Trophoblast cell (in vitro differentiated cells and primary cell): ENCODE data around the gene DYRK1A.

Source experiments
- DNase-seq, 2 donors: peaks; one replicate each; pipeline ENCODE4 v3.0.0-alpha.2; 2016
- H2AFZ ChIP-seq: 2 replicates; pipeline ENCODE4 v1.6.1; 2013; ENCODE audit warnings: low read length, moderate library complexity, mild to moderate bottlenecking; ENCODE audit not compliant: insufficient read depth, poor library complexity
- H2AK5ac ChIP-seq: 2 replicates; pipeline ENCODE4 v1.6.1; 2013; ENCODE audit warnings: mild to moderate bottlenecking, low read length
- H2BK120ac ChIP-seq: 2 replicates; pipeline ENCODE4 v1.6.1; 2013; ENCODE audit warnings: low read length, mild to moderate bottlenecking, moderate library complexity; ENCODE audit not compliant: insufficient read depth, poor library complexity
- H2BK12ac ChIP-seq: 2 replicates; pipeline ENCODE4 v1.6.1; 2013; ENCODE audit warnings: mild to moderate bottlenecking, low read length, moderate library complexity
- H2BK5ac ChIP-seq: 2 replicates; pipeline ENCODE4 v1.6.1; 2013; ENCODE audit warnings: low read length, low read depth, moderate library complexity, mild to moderate bottlenecking; ENCODE audit not compliant: poor library complexity
- H3K14ac ChIP-seq: 2 replicates; pipeline ENCODE4 v1.6.1; 2013; ENCODE audit warnings: mild to moderate bottlenecking, low read length
- H3K18ac ChIP-seq: 2 replicates; pipeline ENCODE4 v1.6.1; 2013; ENCODE audit warnings: mild to moderate bottlenecking, low read length
- H3K23ac ChIP-seq: 2 replicates; pipeline ENCODE4 v1.6.1; 2013; ENCODE audit warnings: low read length
- H3K27ac ChIP-seq: 2 replicates; pipeline ENCODE4 v1.5.1; 2013; ENCODE audit warnings: low read depth, mild to moderate bottlenecking, inconsistent platforms, low read length, moderate library complexity
- H3K27me3 ChIP-seq: 2 replicates; pipeline ENCODE4 v1.6.1; 2013; ENCODE audit warnings: inconsistent platforms, mild to moderate bottlenecking, low read length, moderate library complexity; ENCODE audit not compliant: insufficient read depth
- H3K36me3 ChIP-seq, 2 experiments: 1 replicate in 1 of 2; 2 replicates in 1 of 2; pipeline ENCODE4 v1.6.1; 2013; ENCODE audit warnings: low read length in 2 of 2, mild to moderate bottlenecking in 2 of 2, moderate library complexity in 1 of 2; ENCODE audit not compliant: insufficient read depth in 2 of 2, control insufficient read depth in 1 of 2
- H3K4ac ChIP-seq: 2 replicates; pipeline ENCODE4 v1.6.1; 2013; ENCODE audit warnings: low read depth, mild to moderate bottlenecking, low read length, moderate library complexity
- H3K4me1 ChIP-seq, 2 experiments: 1 replicate in 1 of 2; 2 replicates in 1 of 2; pipeline ENCODE4 v1.6.1; 2013; ENCODE audit warnings: low read length in 2 of 2, mild to moderate bottlenecking in 2 of 2, moderate library complexity in 1 of 2; ENCODE audit not compliant: insufficient read depth in 2 of 2, control insufficient read depth in 1 of 2
- H3K4me2 ChIP-seq: 2 replicates; pipeline ENCODE4 v1.6.1; 2013; ENCODE audit warnings: inconsistent platforms, mild to moderate bottlenecking, low read length, moderate library complexity
- H3K4me3 ChIP-seq: 2 replicates; pipeline ENCODE4 v1.5.1; 2013; ENCODE audit warnings: mild to moderate bottlenecking, low read depth, low read length, inconsistent platforms
- H3K79me1 ChIP-seq: one replicate; pipeline ENCODE4 v1.6.1; 2013; ENCODE audit warnings: low read length
- H3K79me2 ChIP-seq: 2 replicates; pipeline ENCODE4 v1.6.1; 2013; ENCODE audit warnings: low read length, mild to moderate bottlenecking; ENCODE audit not compliant: control insufficient read depth, insufficient read depth, poor library complexity
- H3K9ac ChIP-seq: 2 replicates; pipeline ENCODE4 v1.6.1; 2013; ENCODE audit warnings: mild to moderate bottlenecking, low read length
- H3K9me3 ChIP-seq: 2 replicates; pipeline ENCODE4 v1.6.1; 2013; ENCODE audit warnings: low read depth, mild to moderate bottlenecking, control low read depth, inconsistent platforms, low read length; ENCODE audit not compliant: insufficient read depth
- H4K12ac ChIP-seq: 2 replicates; pipeline ENCODE4 v1.6.1; 2013; ENCODE audit warnings: low read depth, mild to moderate bottlenecking, low read length, moderate library complexity
- H4K8ac ChIP-seq: 2 replicates; pipeline ENCODE4 v1.6.1; 2013; ENCODE audit warnings: low read depth, mild to moderate bottlenecking, low read length, moderate library complexity
- H4K91ac ChIP-seq: one replicate; pipeline ENCODE4 v1.6.1; 2013; ENCODE audit warnings: low read depth, mild to moderate bottlenecking, low read length, moderate library complexity
- WGBS: extraction: QIAGEN DNeasy Blood & Tissue Kit; methylation state at CpG from one replicate; pipeline ENCODE4 v1.1.7; 2013; ENCODE audit warnings: missing lambda C conversion rate; ENCODE audit not compliant: insufficient read length, insufficient coverage; ENCODE audit errors: extremely low coverage; 5-methylcytosine and 5-hydroxymethylcytosine counted together

The DYRK1A gene

DNA sequence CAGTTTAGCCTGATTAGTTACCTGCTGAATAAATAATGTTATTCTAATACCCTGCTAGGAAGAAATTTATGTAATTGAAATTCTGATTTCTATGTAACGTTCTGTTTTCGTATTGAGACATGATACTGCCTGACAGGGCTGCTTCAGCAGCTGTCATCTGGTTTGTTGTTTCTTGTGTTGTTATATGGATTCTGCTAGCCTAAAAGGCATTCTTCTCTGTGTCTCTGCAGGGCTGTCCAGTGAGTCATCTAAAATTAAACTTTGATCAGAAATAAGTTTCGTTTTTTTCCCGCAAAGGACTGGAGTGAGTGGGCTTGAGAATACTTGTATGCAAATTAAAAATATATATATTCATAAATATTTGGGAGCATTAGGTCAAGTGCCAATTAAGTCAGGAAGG lies 93.0 kb downstream of the DYRK1A start:
- no peaks in the 10 kb centered on the region for H3K79me1 ChIP-seq
- no peak overlapping the region for H3K4me3 ChIP-seq
- H2AFZ ChIP-seq: no peak overlapping the region
- H3K79me2 ChIP-seq: peaks cover 14% of the 10 kb centered on the region
- H3K4me1 ChIP-seq: peaks cover 5 to 18% of the 10 kb centered on the region in 2 experiments
- no peak overlapping the region for H2BK120ac ChIP-seq
- no peak overlapping the region for H4K8ac ChIP-seq
- H3K9me3 ChIP-seq: no peaks in the 10 kb centered on the region
- H3K4ac ChIP-seq: no peak overlapping the region
- H4K91ac ChIP-seq: no peak overlapping the region
- H4K12ac ChIP-seq: no peak overlapping the region
- no peak overlapping the region for H3K14ac ChIP-seq
- DNase-seq: peak in 1 of 2 donors; percentile 23
- no peaks in the 10 kb centered on the region for H3K36me3 ChIP-seq
- no peak overlapping the region for H2AK5ac ChIP-seq
- no peak overlapping the region for H3K4me2 ChIP-seq
- H2BK5ac ChIP-seq: no peak overlapping the region
- H3K23ac ChIP-seq: no peak overlapping the region
- H3K27ac ChIP-seq: no peak overlapping the region
- WGBS: no CpG with 5 or more reads among the region's 4 CpGs
- H2BK12ac ChIP-seq: no peak overlapping the region
- no peak overlapping the region for H3K9ac ChIP-seq
- H3K27me3 ChIP-seq: no peaks in the 10 kb centered on the region
- no peak overlapping the region for H3K18ac ChIP-seq

GRCh38 chr21:37460196-37460595 lies 93.6 kb downstream of the DYRK1A start:
- no CpG with 5 or more reads among the region's 7 CpGs for WGBS
- Histone ChIP-seq H3K4ac (peak overlapping the region; percentile 14), H3K79me2 (peaks cover 14% of the 10 kb centered on the region), H3K36me3 (no peaks in the 10 kb centered on the region), H2BK120ac (no peak overlapping the region), H3K9me3 (no peaks in the 10 kb centered on the region), H4K8ac (no peak overlapping the region), H3K27me3 (no peaks in the 10 kb centered on the region), H2BK5ac (no peak overlapping the region), H2AK5ac (no peak overlapping the region), H3K14ac (no peak overlapping the region), H3K4me3 (no peak overlapping the region), H3K18ac (no peak overlapping the region), H3K4me1 (peaks cover 5 to 18% of the 10 kb centered on the region in 2 experiments), H3K23ac (no peak overlapping the region), H3K9ac (no peak overlapping the region), H4K91ac (no peak overlapping the region), H3K79me1 (no peaks in the 10 kb centered on the region), H2BK12ac (no peak overlapping the region), H4K12ac (no peak overlapping the region), H2AFZ (no peak overlapping the region), H3K4me2 (no peak overlapping the region), H3K27ac (no peak overlapping the region)
- peak in 1 of 2 donors; percentile 26 for DNase-seq

DNA sequence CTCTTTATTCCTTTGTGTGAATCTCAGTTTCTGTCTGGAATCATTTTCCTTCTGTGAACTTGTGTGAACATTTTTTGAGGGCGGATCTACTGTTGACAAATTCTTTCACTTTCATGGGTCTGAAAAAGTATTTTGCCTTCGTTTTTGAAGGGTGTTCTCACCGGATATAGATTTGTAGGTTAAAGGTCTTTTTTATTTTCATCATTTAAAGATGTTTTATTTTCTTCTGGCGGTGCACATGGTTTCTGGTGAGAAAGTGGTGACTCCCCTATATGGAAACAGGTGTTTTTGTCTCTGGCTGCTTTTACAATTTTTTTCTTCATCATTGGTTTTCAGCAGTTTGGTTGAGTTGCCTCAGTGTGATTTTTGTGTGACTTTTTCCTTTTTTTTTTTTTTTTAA lies 94.9 kb downstream of the DYRK1A start:
- no peak overlapping the region for H2AK5ac ChIP-seq
- WGBS: no CpG with 5 or more reads among the region's 4 CpGs

GRCh38 chr21:37462087-37462861 lies 95.7 kb downstream of the DYRK1A start:
- Histone ChIP-seq H4K12ac (no peak overlapping the region), H3K4me3 (no peak overlapping the region), H2BK12ac (no peak overlapping the region), H3K27ac (no peak overlapping the region), H3K9me3 (no peaks in the 10 kb centered on the region), H3K23ac (no peak overlapping the region), H2AK5ac (no peak overlapping the region), H3K4me2 (no peak overlapping the region), H3K79me2 (peaks cover 6% of the 10 kb centered on the region), H3K4me1 (peaks cover 7 to 12% of the 10 kb centered on the region in 2 experiments), H4K91ac (no peak overlapping the region), H3K14ac (no peak overlapping the region), H3K4ac (peak overlapping the region; percentile 17), H4K8ac (no peak overlapping the region), H2BK120ac (no peak overlapping the region), H3K9ac (no peak overlapping the region), H3K27me3 (no peaks in the 10 kb centered on the region), H3K36me3 (no peaks in the 10 kb centered on the region), H2BK5ac (no peak overlapping the region), H2AFZ (no peak overlapping the region), H3K79me1 (no peaks in the 10 kb centered on the region), H3K18ac (no peak overlapping the region)
- no peak for DNase-seq
- WGBS: no CpG with 5 or more reads among the region's 5 CpGs

More for the DNA sequence above, 94.9 kb downstream of the DYRK1A start:
- Histone ChIP-seq H4K91ac (no peak overlapping the region), H2BK5ac (no peak overlapping the region), H3K4me3 (no peak overlapping the region), H3K23ac (no peak overlapping the region), H3K9me3 (no peaks in the 10 kb centered on the region), H3K27me3 (no peaks in the 10 kb centered on the region), H3K18ac (no peak overlapping the region), H2BK120ac (no peak overlapping the region), H3K4ac (no peak overlapping the region), H3K9ac (no peak overlapping the region), H3K36me3 (no peaks in the 10 kb centered on the region), H3K4me1 (peaks cover 5 to 15% of the 10 kb centered on the region in 2 experiments), H4K12ac (no peak overlapping the region), H4K8ac (no peak overlapping the region), H3K79me2 (peaks cover 10% of the 10 kb centered on the region), H2AFZ (no peak overlapping the region), H3K27ac (no peak overlapping the region), H2BK12ac (no peak overlapping the region), H3K4me2 (no peak overlapping the region), H3K79me1 (no peaks in the 10 kb centered on the region), H3K14ac (no peak overlapping the region)
- no peak for DNase-seq
